K562 (cell line): ENCODE data around the gene LRRC57. TPM values are rescaled to one million over a fixed set of nuclear protein-coding genes. Genes with fewer than 3 reads are reported as not detected.

ENCODE experiments used
- ATF6 ChIP-seq: sonication (generic); formaldehyde crosslinking; IDR thresholded peaks from 2 replicates; pipeline ENCODE4 v1.4.0; 2020; ENCODE audit warnings: mild to moderate bottlenecking, missing genetic modification reagents
- CCNT2 ChIP-seq: IDR thresholded peaks from 2 replicates; pipeline ENCODE4 v1.6.1; 2011; ENCODE audit warnings: borderline replicate concordance, low read depth, mild to moderate bottlenecking, moderate library complexity, mixed read lengths, low read length; ENCODE audit not compliant: insufficient read length; ENCODE audit errors: extremely low read depth
- EHMT2 ChIP-seq: fragments of 450-650 bp; IDR thresholded peaks from 2 replicates; pipeline ENCODE4 v1.6.1; 2018; ENCODE audit warnings: antibody characterized with exemption
- ETV1 ChIP-seq: fragments of 450-650 bp; conservative IDR thresholded peaks from 2 replicates; pipeline ENCODE4 v1.6.1; 2016; ENCODE audit warnings: missing genetic modification characterization, control low read depth, low read depth, missing compliant biosample characterization
- FOXP1 ChIP-seq: sonication (generic); formaldehyde crosslinking; IDR thresholded peaks from 2 replicates; pipeline ENCODE4 v1.8.0; 2022; ENCODE audit warnings: mild to moderate bottlenecking, missing genetic modification reagents
- HMGN3 ChIP-seq: IDR thresholded peaks from 2 replicates; pipeline ENCODE4 v1.6.1; 2011; ENCODE audit warnings: borderline replicate concordance, low read depth, mild to moderate bottlenecking, mixed read lengths, low read length; ENCODE audit not compliant: insufficient read length; ENCODE audit errors: extremely low read depth
- HOXB6 ChIP-seq: fragments of 250-450 bp; sonication (Bioruptor Pico); IDR thresholded peaks from 2 replicates; pipeline ENCODE4 v1.5.1; 2022; ENCODE audit warnings: mild to moderate bottlenecking, borderline replicate concordance
- NFYB ChIP-seq: IDR thresholded peaks from 2 replicates; pipeline ENCODE4 v1.6.1; 2011; ENCODE audit warnings: mild to moderate bottlenecking, moderate library complexity; ENCODE audit not compliant: insufficient read length; ENCODE audit errors: extremely low read depth
- RFX5 ChIP-seq: IDR thresholded peaks from 2 replicates; pipeline ENCODE4 v1.6.1; 2011; ENCODE audit warnings: low read depth, mild to moderate bottlenecking, improper control_type of control experiment, low read length
- SAFB2 ChIP-seq: fragments of 200-400 bp; formaldehyde crosslinking; IDR thresholded peaks from 2 replicates; pipeline ENCODE4 v1.6.1; 2018; ENCODE audit warnings: borderline replicate concordance, low read length, low read depth, moderate library complexity; ENCODE audit not compliant: severe bottlenecking
- TCFL5 ChIP-seq: fragments of 250-450 bp; sonication (Bioruptor Pico); conservative IDR thresholded peaks from 2 replicates; pipeline ENCODE4 v1.6.1; 2021; ENCODE audit warnings: mild to moderate bottlenecking, moderate library complexity, matching md5 sums
- THAP12 ChIP-seq: fragments of 250-450 bp; sonication (Bioruptor Pico); IDR thresholded peaks from 2 replicates; pipeline ENCODE4 v1.9.0; 2021; ENCODE audit warnings: mild to moderate bottlenecking, inconsistent platforms
- ZNF23 ChIP-seq: fragments of 250-450 bp; sonication (Bioruptor Pico); IDR thresholded peaks from 2 replicates; pipeline ENCODE4 v1.4.0; 2020; ENCODE audit warnings: mild to moderate bottlenecking
- polyA plus RNA-seq, 8 experiments: library from polyadenylated mRNA; depleted of rRNA in 4 of 8; stranded (reverse) in 5 of 8; unstranded in 3 of 8; fragments of >200 nt; fragmentation: Nextera tagmentation in 2 of 8; fragmentation: Illumina TruSeq in 1 of 8; extraction: Ambion mirVana in 2 of 8; extraction: Trizol in 1 of 8; gene quantifications; 2 replicates each; pipeline versions ENCODE4 v1.2.1 to v1.2.3, GENCODE V29; 2011 to 2014; ENCODE audit warnings: inconsistent platforms in 1 of 8, missing spikeins in 1 of 8
- total RNA-seq, 7 experiments: library from RNA; depleted of rRNA in 6 of 7; stranded (reverse); fragments of >200 nt in 6 of 7; fragmentation: Illumina TruSeq in 2 of 7; extraction: Trizol in 2 of 7; gene quantifications; 2 replicates each; pipeline versions ENCODE4 v1.2.1 to v1.2.3, GENCODE V29; 2011 to 2021; ENCODE audit warnings: low replicate concordance in 1 of 7
- TF ChIP-seq, protein P1 (sequence below), 2 experiments: IDR thresholded peaks; 2 replicates each; pipeline ENCODE4 v1.6.1; 2011; ENCODE audit warnings: borderline replicate concordance in 1 of 2, control low read depth in 1 of 2, low read depth in 1 of 2, low read length in 1 of 2, mild to moderate bottlenecking in 1 of 2, mixed read lengths in 1 of 2, moderate library complexity in 1 of 2; ENCODE audit not compliant: insufficient read depth in 1 of 2, insufficient read length in 1 of 2, poor library complexity in 1 of 2, severe bottlenecking in 1 of 2; ENCODE audit errors: extremely low read depth in 1 of 2
- TF ChIP-seq, protein P2 (sequence below): fragments of 250-450 bp; sonication (Bioruptor Pico); IDR thresholded peaks from 2 replicates; pipeline ENCODE4 v1.4.0; 2020; ENCODE audit warnings: mild to moderate bottlenecking
- TF ChIP-seq, protein P3 (sequence below): sonication (generic); formaldehyde crosslinking; IDR thresholded peaks from 2 replicates; pipeline ENCODE4 v1.8.0; 2022; ENCODE audit warnings: mild to moderate bottlenecking, missing genetic modification reagents
- TF ChIP-seq, protein P4 (sequence below): sonication (generic); formaldehyde crosslinking; IDR thresholded peaks from 2 replicates; pipeline ENCODE4 v1.9.0; 2022; ENCODE audit warnings: mild to moderate bottlenecking, missing genetic modification reagents

Gene LRRC57
- total and polyA plus RNA-seq, 9 of the 15 experiments (the other 6 are each of a cell fraction or from before 2014, with no cell fraction given): 3.9 to 20.4 (median 14.8) TPM

DNA sequence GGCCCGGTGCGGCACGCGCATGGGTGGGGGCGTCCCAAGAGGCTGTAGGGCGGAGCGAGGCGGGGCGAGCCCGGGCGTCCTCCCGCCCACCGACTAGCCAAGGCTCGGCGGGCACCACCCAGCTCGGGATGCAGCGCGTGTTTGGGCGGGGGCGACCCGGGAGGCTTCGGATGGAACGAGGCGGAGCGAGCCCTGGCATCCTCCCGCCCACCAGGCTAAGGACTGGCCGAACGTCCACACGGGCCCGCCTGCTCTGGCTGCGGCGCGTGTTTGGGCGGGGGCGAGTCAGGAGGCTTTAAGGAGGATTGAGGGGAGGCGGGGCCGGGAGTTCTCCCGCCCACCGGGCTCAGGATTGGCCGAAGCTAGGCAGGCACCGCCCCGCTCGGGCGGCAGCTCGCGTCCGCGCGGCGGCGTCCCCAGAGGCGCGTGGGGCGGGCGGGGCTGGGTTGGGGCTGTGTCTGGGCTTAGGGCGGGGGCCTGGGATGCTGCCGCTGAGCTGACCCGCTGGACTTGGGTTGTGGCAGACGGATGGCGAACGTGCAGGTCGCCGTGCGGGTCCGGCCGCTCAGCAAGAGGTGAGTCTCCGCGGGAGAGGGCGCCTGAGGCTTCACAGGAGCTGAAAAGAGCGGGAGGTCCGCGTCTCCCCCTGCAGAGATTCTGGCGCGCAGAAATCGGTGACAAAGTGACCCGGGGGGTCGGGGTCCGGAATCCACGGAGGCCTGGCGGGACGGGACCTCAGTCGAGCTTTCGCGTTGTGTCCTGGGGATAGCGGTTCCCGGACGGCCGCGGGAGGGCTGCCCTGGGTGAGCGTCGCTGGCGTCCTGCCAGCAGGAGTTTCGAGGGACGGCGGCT is 26.8 kb upstream of the LRRC57 start, which contains the start of gene STARD9 (continued):
- TF ChIP-seq ATF6 (CRISPR knock-in tag) (peak; percentile 91; the same call in 1 of the 2 replicates), FOXP1 (peak; percentile 98; the same call in 1 of the 2 replicates), HMGN3 (peak; percentile 88), EHMT2 (no peak), ZNF23 (no peak), HOXB6 (no peak), RFX5 (no peak), NFYB (no peak), CCNT2 (peak; percentile 71), TCFL5 (CRISPR knock-in tag) (no peak), ETV1 (tag) (no peak), SAFB2 (no peak), THAP12 (0 out of 2 replicates have a peak, but pooled peaks have one; percentile 52)
- TF ChIP-seq, protein P1, sequence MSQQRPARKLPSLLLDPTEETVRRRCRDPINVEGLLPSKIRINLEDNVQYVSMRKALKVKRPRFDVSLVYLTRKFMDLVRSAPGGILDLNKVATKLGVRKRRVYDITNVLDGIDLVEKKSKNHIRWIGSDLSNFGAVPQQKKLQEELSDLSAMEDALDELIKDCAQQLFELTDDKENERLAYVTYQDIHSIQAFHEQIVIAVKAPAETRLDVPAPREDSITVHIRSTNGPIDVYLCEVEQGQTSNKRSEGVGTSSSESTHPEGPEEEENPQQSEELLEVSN (IDR thresholded peaks at IDR 0.05; ENCODE audit: borderline replicate concordance in 1 of 2, extremely low read depth in 1 of 2, insufficient read depth in 1 of 2, insufficient read length in 1 of 2, low read depth in 1 of 2, low read length in 1 of 2, poor library complexity in 1 of 2, severe bottlenecking in 1 of 2): peak; percentile 90 to 93
- TF ChIP-seq, protein P2, sequence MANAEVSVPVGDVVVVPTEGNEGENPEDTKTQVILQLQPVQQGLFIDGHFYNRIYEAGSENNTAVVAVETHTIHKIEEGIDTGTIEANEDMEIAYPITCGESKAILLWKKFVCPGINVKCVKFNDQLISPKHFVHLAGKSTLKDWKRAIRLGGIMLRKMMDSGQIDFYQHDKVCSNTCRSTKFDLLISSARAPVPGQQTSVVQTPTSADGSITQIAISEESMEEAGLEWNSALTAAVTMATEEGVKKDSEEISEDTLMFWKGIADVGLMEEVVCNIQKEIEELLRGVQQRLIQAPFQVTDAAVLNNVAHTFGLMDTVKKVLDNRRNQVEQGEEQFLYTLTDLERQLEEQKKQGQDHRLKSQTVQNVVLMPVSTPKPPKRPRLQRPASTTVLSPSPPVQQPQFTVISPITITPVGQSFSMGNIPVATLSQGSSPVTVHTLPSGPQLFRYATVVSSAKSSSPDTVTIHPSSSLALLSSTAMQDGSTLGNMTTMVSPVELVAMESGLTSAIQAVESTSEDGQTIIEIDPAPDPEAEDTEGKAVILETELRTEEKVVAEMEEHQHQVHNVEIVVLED: peak; percentile 32; the same call in 1 of the 2 replicates
- TF ChIP-seq, protein P3, sequence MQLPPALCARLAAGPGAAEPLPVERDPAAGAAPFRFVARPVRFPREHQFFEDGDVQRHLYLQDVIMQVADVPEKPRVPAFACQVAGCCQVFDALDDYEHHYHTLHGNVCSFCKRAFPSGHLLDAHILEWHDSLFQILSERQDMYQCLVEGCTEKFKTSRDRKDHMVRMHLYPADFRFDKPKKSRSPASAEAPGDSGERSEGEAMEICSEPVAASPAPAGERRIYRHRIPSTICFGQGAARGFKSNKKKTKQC (CRISPR knock-in tag): peak; percentile 81
- TF ChIP-seq, protein P4, sequence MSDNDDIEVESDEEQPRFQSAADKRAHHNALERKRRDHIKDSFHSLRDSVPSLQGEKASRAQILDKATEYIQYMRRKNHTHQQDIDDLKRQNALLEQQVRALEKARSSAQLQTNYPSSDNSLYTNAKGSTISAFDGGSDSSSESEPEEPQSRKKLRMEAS (CRISPR knock-in tag): peak; percentile 100
